IPS-NIHi7 (cell line): ENCODE results near the gene RGS6.

Experiments
- DNase-seq: peaks from one replicate; pipeline ENCODE4 v3.0.0; 2012; ENCODE audit warnings: mixed read lengths; ENCODE audit errors: extremely low spot score

Gene RGS6

DNA sequence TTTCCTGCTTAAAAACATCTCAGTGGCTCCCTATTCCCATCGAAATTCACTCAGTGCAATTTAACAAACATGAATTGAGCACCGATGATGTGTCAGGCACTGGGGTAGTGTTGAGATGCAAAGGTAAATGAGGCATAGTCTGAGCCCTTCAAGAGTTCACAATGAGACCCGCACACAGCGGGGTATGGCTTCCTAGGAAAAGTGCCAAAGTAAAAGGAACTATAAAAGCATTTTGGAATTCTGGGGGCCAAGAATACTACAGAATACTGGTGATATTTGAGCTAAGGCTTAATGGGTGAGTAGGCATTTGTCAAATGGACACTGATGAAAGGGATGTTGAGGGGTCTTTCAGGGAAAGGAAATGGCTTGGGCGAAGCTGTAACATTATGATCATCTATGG, 646.3 kb downstream of the RGS6 start:
- DNase-seq: no peak

- no peak for DNase-seq
Observed at GRCh38 chr14:72582582-72582981, 650.4 kb downstream of the RGS6 start.

GRCh38 chr14:72583316-72584272, 651.4 kb downstream of the RGS6 start:
- no peak for DNase-seq

GRCh38 chr14:72588521-72588920, 656.3 kb downstream of the RGS6 start:
- DNase-seq: no peak

DNA sequence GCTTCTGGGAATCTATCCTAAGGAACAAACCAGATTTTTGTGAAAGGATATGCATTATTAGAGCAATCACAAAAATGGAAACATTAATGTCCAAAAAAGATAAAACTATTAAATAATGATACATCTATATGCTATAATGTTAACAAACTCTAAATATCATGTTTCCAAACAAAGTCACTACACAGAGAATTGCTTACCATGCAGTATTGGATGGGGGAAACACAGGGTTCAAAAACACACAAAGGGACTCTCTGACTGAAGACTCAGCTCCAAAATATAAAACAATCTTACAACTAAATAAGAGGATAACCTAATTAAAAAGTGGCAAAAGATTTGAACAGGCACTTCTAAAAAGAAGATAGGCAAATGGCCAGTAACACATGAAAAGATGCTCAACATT, 657.4 kb downstream of the RGS6 start:
- no peak for DNase-seq

DNA sequence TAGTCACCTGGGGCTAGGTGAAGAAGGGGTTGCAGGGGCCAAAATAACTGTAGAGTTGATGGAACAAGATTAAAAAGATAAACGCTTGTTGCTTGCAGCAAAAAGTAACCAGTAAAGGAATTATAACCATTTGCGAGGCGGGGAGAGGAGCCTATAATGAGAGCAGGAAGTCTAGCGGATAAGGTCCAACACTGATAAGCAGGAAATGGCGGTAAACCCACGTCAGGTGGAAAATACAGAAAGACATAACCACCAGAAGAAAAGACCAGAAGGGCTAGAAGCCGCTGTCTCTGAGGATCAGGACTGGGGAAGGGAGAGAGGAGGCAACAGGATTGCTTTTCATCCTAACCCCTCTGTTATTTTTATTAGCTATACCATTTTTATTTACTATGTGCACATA, 658.3 kb downstream of the RGS6 start:
- no peak for DNase-seq

- no peak for DNase-seq
Observed at GRCh38 chr14:72591391-72591790, 659.2 kb downstream of the RGS6 start.

- no peak for DNase-seq
Observed at GRCh38 chr14:72594099-72594901, 662.1 kb downstream of the RGS6 start.

GRCh38 chr14:72595152-72595862, 663.1 kb downstream of the RGS6 start:
- no peak for DNase-seq

DNA sequence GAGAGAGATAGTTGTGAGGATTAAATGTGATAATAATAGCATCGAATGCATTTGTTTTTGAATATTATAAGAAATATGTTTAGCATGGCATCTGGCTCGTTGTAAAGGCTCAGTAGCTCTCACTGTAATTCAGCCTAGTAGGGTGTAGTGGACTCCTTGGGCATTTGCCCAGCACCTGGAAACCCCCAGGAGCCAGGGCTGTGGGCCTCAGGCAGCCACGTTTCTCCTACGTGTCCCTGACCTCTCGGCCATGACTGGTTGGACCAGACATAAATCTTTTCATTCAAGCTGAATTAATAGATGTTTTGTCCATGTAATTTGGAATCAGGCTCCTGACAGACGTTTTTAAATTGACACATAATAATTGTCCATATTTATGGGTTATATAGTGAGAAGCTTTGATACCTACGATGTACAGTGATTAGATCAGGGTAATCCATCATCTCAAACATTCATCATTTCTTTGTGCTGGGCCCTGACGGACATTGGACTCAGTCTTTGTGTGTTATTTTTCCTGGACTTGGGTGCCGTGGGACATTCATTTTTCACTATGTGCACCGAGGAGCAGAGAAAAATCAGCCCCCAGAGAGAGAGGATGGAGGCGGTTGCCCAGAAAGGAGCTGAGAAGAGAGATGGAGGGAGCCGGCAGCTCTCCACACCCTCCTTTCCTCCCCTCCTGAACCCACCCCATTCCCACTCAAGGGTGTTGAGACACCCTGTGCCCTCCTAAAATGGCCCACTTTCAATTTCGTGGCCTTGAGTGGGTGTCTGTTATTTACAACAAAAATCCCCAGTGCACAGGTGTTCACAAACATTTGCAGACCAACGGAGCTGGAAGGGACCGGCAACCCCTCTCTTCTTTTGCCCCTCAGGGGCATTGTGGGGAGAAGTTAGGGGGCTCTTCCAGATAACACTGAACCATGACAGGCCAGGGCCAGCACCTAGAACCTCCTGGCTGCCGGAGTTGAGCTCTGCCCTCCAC, 665.3 kb downstream of the RGS6 start:
- no peak for DNase-seq

GRCh38 chr14:72598306-72598705, 666.1 kb downstream of the RGS6 start:
- DNase-seq: no peak

DNA sequence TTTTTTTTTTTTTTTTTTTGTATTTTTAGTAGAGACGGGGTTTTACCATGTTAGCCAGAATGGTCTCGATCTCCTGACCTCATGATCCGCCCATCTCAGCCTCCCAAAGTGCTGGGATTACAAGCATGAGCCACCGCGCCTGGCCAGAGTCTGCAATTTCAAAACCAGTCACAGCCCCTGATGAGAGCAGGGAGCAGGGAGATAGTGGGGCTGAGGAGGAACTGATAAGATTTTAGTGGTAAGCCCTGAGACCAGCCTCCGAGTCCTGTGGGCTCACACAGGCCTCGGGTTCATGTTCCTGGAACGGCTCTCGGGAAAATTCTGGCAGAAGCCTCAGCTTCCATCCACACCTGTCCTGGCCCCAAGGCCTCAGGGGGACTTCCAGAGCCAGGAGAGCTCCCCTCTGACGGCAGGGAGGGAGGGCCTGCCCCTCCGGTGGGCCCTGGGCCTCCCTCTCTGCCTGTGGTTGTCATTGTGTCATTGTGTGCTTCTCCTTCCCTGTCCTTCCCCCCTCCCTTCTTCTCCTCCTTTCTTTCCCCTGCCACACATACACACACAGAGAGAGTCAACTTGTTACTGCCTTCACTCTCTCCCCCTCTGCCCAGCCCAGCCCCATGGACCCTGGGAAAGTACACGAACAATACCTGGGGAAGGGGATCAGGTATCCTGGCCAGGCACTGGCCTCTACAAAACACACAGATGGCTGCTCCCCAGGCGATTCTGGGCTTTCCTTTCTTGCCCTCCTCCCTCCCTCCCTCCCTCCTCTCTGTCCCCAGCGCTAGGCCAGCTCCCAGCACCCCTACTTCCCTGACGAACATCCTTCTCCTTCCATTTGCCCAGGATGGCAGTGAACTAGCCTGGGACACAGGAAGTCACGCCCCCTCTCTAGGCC, 667.6 kb downstream of the RGS6 start:
- no peak for DNase-seq

DNA sequence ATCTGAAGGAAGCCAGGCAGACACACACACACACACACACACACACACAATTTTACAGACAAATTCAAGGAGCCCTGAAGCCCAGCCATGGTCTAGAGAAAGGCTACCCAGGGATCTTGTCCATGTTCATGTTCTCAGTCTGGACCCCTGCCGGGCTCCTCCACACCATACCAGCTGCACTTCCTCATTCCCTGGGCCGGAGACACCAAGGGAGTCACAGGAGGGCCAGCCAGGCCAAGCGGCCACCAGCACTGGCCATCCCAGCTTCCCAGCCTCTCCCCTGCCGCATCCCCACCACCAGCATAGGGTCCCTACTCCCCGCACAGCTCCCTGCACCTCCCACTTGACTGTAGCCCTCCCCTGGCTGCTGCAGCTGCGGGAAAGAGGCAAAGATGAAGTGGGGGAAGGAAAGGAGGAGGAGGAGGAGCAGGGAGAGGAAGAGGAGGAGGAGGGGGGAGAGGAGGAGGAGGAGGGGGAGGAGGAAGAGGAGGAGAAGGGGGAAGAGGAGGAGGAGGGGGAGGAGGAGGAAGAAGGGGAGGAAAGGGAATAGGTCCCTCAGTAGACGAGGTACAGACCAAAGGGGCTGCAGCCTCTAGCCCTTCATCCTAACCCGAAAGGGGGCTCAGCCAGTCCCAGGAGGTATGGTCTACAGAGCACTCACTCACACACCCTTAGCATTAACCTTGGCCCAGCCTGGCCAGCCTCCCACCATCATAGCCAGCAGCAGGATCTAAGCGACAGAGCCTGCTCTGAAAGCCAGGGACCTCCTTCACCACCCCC, 668.5 kb downstream of the RGS6 start:
- no peak for DNase-seq

DNA sequence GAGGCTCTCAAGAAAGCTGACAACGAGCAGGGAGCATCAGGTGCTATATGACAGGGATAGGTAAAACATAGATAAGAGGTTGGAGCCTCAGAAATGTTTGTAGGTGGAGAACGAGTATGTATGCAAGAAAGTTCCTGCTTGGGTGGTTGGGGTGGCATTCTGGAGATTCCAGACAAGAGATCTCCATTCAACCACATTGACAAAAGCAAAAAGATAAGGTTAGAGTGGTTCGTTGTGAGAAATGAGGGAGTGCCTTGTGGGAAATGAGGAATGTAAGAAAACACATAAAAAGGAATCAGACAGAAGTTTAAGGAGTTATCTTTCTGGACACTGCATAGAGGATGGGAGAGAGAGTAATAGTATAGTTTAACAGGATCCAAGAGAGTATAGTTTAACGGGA, 671.4 kb downstream of the RGS6 start:
- DNase-seq: no peak

DNA sequence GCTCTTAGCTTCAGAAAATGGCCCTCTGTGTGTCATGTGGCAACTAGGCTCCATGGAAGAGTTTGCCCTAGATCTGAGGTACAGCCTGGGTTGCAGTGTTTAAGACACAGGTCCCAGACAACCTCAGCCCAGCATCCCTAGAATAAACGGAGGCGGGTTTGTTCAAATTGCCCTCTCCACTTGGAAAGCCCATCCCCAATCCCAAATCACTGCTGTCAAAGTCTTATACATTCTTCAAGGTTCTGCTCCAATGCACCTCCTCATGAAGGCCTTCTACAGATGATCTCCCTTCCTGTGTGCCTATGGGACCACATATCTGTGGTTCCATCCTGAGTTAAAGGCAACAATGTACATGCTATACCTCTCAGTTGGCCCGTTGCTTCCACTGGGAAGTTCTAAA, 671.9 kb downstream of the RGS6 start:
- DNase-seq: no peak

DNA sequence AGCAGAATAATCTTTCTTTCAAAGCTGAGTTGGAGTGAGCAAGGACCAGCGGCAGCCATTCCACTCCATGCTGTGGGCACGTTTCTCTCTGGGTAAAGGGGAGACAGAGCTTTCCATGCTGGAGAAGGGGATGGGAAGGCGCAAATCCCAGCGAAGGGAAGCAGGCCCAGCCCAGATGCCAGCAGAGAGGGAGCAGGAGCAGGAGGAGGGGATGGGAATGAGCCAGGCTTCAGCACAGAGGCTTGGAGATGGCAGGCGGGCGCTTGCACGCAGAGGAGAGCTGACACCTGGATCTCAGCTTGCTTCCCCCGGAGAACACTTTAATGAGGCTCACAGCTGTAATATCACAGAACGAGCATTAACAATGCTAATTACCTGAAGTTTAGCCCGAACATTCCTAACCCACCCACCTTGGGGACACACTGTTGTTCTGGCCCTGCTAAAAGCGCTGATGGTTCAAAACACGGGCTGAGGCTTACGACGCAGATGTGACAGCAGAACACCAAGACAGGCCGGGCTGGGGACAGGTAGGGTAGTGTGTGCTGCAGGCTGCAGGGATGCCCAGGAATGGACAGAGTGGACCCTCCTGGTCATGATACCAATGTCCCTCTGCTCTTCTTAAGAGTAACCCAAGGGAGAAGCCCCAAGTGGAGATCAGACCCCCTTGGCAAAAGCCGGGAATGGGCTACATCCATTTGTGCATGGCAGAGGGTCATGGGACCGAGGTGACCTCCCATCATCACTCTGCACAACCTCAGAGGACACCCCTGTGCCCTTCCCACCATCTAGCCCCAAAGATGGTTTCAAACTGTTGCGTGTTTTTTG, 673.1 kb downstream of the RGS6 start:
- no peak for DNase-seq

GRCh38 chr14:72605921-72606220, 673.6 kb downstream of the RGS6 start:
- no peak for DNase-seq

DNA sequence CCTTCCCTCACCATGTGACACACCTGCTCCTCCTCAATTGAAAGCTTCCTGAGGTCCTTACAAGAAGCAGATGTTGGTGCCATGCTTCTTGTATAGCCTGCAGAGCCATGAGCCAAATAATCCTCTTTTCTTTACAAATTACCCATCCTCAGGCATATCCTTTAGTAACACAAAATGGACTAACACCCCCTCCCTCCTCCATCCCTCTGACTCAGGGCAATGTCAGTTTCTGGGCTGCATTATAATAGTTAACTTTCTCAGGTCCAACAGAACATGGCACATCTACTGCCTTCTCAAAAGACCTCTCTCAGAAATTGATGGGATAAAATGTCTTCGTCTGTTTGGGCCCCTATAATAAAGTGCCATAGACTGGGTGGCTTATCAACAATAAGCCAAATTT, 674.6 kb downstream of the RGS6 start:
- DNase-seq: no peak
